CD4-positive, alpha-beta T cell treated with Interleukin-1 beta for 1 hour (primary cell): Measurements from ENCODE around the gene RNASEH1.
A peak's percentile ranks its signal among the peaks of the same experiment; 100 is the strongest.

Experiments
- DNase-seq, 2 donors: peaks; one replicate each; pipeline ENCODE4 v3.0.0-alpha.2; 2020 to 2022

RNASEH1 gene

GRCh38 chr2:3558205-3559014 lies at the start of gene RNASEH1:
RNASEH1 (minus strand) TSS chr2:3558333; CDS start chr2:3558260, 73 bp downstream.
- peak; percentile 96 to 97 for DNase-seq

GRCh38 chr2:3606370-3607201 lies 48.5 kb upstream of the RNASEH1 start:
- no peak for DNase-seq

GRCh38 chr2:3606028-3606369 lies 47.9 kb upstream of the RNASEH1 start:
- DNase-seq = no peak

GRCh38 chr2:3604991-3605961 lies 47.1 kb upstream of the RNASEH1 start:
- DNase-seq = peak in 1 of 2 donors; percentile 62

GRCh38 chr2:3604207-3604877 lies 46.2 kb upstream of the RNASEH1 start:
- no peak for DNase-seq

- DNase-seq = no peak
Measured at GRCh38 chr2:3603536-3604206, 45.5 kb upstream of the RNASEH1 start.

- no peak for DNase-seq
Measured at GRCh38 chr2:3602553-3603339, 44.6 kb upstream of the RNASEH1 start.

GRCh38 chr2:3601561-3602271 lies 43.6 kb upstream of the RNASEH1 start:
- no peak for DNase-seq

GRCh38 chr2:3600256-3600855 lies 42.2 kb upstream of the RNASEH1 start:
- DNase-seq = no peak

- no peak for DNase-seq
Measured at GRCh38 chr2:3598912-3599854, 41.0 kb upstream of the RNASEH1 start.

GRCh38 chr2:3598197-3598910 lies 40.2 kb upstream of the RNASEH1 start:
- no peak for DNase-seq

- no peak for DNase-seq
Measured at GRCh38 chr2:3597567-3597966, 39.4 kb upstream of the RNASEH1 start.

GRCh38 chr2:3596901-3597417 lies 38.8 kb upstream of the RNASEH1 start:
- no peak for DNase-seq

- no peak for DNase-seq
Measured at GRCh38 chr2:3595985-3596384, 37.9 kb upstream of the RNASEH1 start.

- DNase-seq = no peak
Measured at GRCh38 chr2:3595404-3595803, 37.3 kb upstream of the RNASEH1 start.

- DNase-seq = no peak
Measured at GRCh38 chr2:3594493-3595281, 36.6 kb upstream of the RNASEH1 start, which contains the start of gene COLEC11. COLEC11 (plus strand) TSS chr2:3595112; CDS start chr2:3604341, 9,229 bp downstream.

GRCh38 chr2:3589086-3589485 lies 31.0 kb upstream of the RNASEH1 start:
- no peak for DNase-seq
